HG02870 (cell line): ENCODE data around the gene MRPS12.
"Not testable (repeated sequence)": the region's sequence is repeated elsewhere in the genome, so short reads cannot be mapped to it uniquely, and the experiment has no call there.

Experiments used
- ATAC-seq: cut with Tn5 transposase; IDR thresholded peaks from one replicate; pipeline ENCODE4 v1.9.1; 2021; ENCODE audit warnings: mild to moderate bottlenecking, moderate library complexity; ENCODE audit not compliant: unreplicated experiment

The MRPS12 gene

GRCh38 chr19:38930776-38931520 is at the start of gene MRPS12:
Gene MRPS12 (plus strand): TSS chr19:38930944. CDS start chr19:38931295, 351 bp downstream.
- ATAC-seq: peak; percentile 92

GRCh38 chr19:38883286-38883685 is 47.5 kb upstream of the MRPS12 start:
- ATAC-seq: no peak

GRCh38 chr19:38884691-38885090 is 46.1 kb upstream of the MRPS12 start:
- ATAC-seq: not testable (repeated sequence)

- ATAC-seq: no peak
These were observed 41.9 kb upstream of the MRPS12 start for GRCh38 chr19:38888876-38889275.

GRCh38 chr19:38889803-38890202 is 40.9 kb upstream of the MRPS12 start:
- no peak for ATAC-seq

- no peak for ATAC-seq
These were observed 40.1 kb upstream of the MRPS12 start for GRCh38 chr19:38890686-38891085.

- ATAC-seq: no peak
These were observed 39.0 kb upstream of the MRPS12 start for GRCh38 chr19:38891771-38892170.

- no peak for ATAC-seq
These were observed 37.9 kb upstream of the MRPS12 start for GRCh38 chr19:38892841-38893240.

GRCh38 chr19:38893341-38893771 is 37.4 kb upstream of the MRPS12 start:
- no peak for ATAC-seq

- no peak for ATAC-seq
These were observed 35.8 kb upstream of the MRPS12 start for GRCh38 chr19:38894968-38895367.

GRCh38 chr19:38898788-38899446 is 31.8 kb upstream of the MRPS12 start:
- no peak for ATAC-seq

- peak; percentile 91 for ATAC-seq
These were observed 31.1 kb upstream of the MRPS12 start, which contains the start of the genes NFKBIB and SIRT2 for GRCh38 chr19:38899447-38900201. Gene NFKBIB (plus strand): TSS chr19:38899969. CDS start chr19:38900033, 64 bp downstream. Gene SIRT2 (minus strand): TSS chr19:38899618. CDS start chr19:38899521, 97 bp downstream.

GRCh38 chr19:38900202-38900629 is 30.5 kb upstream of the MRPS12 start:
- ATAC-seq: no peak

GRCh38 chr19:38900743-38901190 is 30.0 kb upstream of the MRPS12 start:
- no peak for ATAC-seq

GRCh38 chr19:38901683-38902082 is 29.1 kb upstream of the MRPS12 start:
- no peak for ATAC-seq

- no peak for ATAC-seq
These were observed 25.9 kb upstream of the MRPS12 start for GRCh38 chr19:38904581-38905539.

GRCh38 chr19:38905620-38906019 is 25.1 kb upstream of the MRPS12 start:
- ATAC-seq: no peak

GRCh38 chr19:38907227-38907626 is 23.5 kb upstream of the MRPS12 start:
- no peak for ATAC-seq

GRCh38 chr19:38907670-38908069 is 23.1 kb upstream of the MRPS12 start:
- no peak for ATAC-seq

GRCh38 chr19:38908911-38909310 is 21.8 kb upstream of the MRPS12 start:
- no peak for ATAC-seq
